C1 segment of cervical spinal cord (tissue), 14 donors: ENCODE data around the gene LHFPL5.

Experiments
- DNase-seq, 14 donors: peaks; one replicate each; lab custom pipeline; 2025; lab: John Stamatoyannopoulos, UW

Gene LHFPL5

DNA sequence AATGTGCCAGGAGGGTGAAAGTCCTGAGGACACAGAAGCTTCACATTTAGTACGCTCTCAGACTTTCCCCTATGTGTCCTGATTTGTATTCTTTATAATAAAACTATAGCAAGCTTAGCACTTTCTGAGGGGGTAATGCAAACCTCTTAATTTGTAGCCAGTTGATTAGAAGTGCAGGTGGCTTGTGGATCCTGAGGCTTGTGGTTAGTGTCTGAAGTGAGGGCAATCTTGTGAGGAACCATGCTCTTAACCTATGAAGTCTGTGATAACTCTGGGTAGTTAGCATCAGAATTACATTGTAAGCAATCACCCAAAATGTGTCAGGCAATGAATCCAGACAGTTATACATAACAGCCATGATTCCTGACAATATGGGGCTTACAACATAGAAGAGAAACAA, 51.1 kb downstream of the LHFPL5 start:
- no peak for DNase-seq

DNA sequence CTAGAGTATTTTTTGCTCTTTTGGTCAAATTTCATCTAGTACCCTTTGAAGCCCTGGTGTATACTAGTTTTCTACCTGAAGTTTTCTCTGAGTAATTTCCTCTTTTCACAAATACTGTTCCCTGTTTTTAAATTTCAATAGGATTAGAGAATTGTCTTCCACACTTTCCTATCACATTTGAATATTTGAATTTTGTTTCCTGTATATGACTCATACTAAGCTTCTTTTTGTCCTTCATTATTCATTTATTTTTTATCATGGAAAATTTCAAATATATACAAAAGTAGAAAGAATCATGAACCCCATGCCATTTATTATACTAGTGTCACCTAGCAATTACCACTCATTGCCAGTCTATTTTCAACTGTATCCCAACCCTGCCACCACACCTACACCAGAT, 52.7 kb downstream of the LHFPL5 start:
- no peak for DNase-seq

DNA sequence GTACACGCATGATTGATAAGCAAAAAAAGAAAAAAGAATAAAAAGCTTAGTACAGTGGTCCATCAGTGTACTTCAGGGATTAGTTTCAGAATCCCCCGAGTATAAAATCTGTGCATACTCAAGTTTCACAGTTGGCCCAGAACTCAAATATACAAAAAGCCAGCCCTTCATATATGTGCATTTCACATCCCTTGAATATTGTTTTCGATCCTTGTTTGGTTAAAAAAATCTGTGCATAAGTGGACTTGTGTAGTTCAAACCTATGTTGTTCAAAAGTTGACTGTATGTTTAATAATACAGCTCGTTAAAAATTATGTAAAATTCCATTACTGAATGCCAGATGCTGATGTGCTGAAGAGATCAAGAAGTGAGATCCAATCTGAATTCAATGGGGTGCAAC, 54.2 kb downstream of the LHFPL5 start:
- DNase-seq = no peak
